Upper lobe of left lung (tissue), 6 donors: ENCODE data around the gene SIM2. TPM values are rescaled to one million over a fixed set of nuclear protein-coding genes. Genes with fewer than 3 reads are reported as not detected.
A peak's percentile ranks its signal among the peaks of the same experiment; 100 is the strongest.

ENCODE experiments used
- ATAC-seq, 2 donors: fragments of 200-7000 bp; cut with Tn5 transposase; one replicate each; pipeline ENCODE4 v1.9.1; 2022; ENCODE audit warnings: mild to moderate bottlenecking in 2 of 2, moderate library complexity in 2 of 2; ENCODE audit not compliant: low FRiP score in 2 of 2
- DNase-seq, 2 donors: peaks; one replicate each; pipeline ENCODE4 v3.0.0-alpha.2; 2019 to 2020
- H3K27ac ChIP-seq, 4 donors: fragments of 200-600 bp; sonication (generic); one replicate each; pipeline ENCODE4 v1.5.1; 2016 to 2019
- H3K27me3 ChIP-seq, 4 donors: fragments of 200-600 bp; sonication (generic); one replicate each; pipeline ENCODE4 v1.5.1; 2017 to 2019
- H3K36me3 ChIP-seq, 4 donors: fragments of 200-600 bp; sonication (generic); one replicate each; pipeline ENCODE4 v1.5.1; 2016 to 2019
- H3K4me1 ChIP-seq, 4 donors: fragments of 200-600 bp; sonication (generic); one replicate each; pipeline ENCODE4 v1.5.1; 2018 to 2019
- H3K4me3 ChIP-seq, 4 donors: fragments of 200-600 bp; sonication (generic); one replicate each; pipeline ENCODE4 v1.5.1; 2017 to 2019; ENCODE audit warnings: mild to moderate bottlenecking in 2 of 4, moderate library complexity in 1 of 4
- H3K9me3 ChIP-seq, 4 donors: fragments of 200-600 bp; sonication (generic); one replicate each; pipeline ENCODE4 v1.5.1; 2018 to 2019
- CTCF ChIP-seq, 6 experiments: fragments of 450-650 bp in 4 of 6; fragments of 200-600 bp in 2 of 6; sonication (generic) in 2 of 6; IDR thresholded peaks; one replicate each; pipeline ENCODE4 v1.5.1; 2016 to 2019; ENCODE audit warnings: antibody characterized with exemption in 6 of 6
- EP300 ChIP-seq, 4 donors: sonication (generic); formaldehyde crosslinking; IDR thresholded peaks; one replicate each; pipeline ENCODE4 v1.5.1; 2017; ENCODE audit warnings: antibody characterized with exemption in 4 of 4, control low read depth in 2 of 4
- POLR2A ChIP-seq, 4 donors: fragments of 450-650 bp; IDR thresholded peaks; one replicate each; pipeline ENCODE4 v1.5.1; 2016 to 2017; ENCODE audit warnings: antibody characterized with exemption in 4 of 4, mild to moderate bottlenecking in 2 of 4
- POLR2AphosphoS5 ChIP-seq, 2 donors: sonication (generic); formaldehyde crosslinking; IDR thresholded peaks; one replicate each; pipeline ENCODE4 v1.5.1; 2017; ENCODE audit warnings: antibody characterized with exemption in 2 of 2
- WGBS, 2 donors: methylation state at CpG; one replicate each; pipeline ENCODE4 v1.1.5; 2017 to 2018; 5-methylcytosine and 5-hydroxymethylcytosine counted together
- total RNA-seq, 6 donors: library from RNA; depleted of rRNA in 4 of 6; stranded (reverse); fragments of >200 nt in 4 of 6; gene quantifications; one replicate each; pipeline versions ENCODE4 v1.1.0 to v1.2.1, GENCODE V29; 2016 to 2021
- donor health status: DM: no; HTN: no; CAD: no; lungs with moderate emphysema.
- donor health status: DM: no; HTN: yes; CAD: no; lungs with severe emphysema.

The SIM2 gene
- total RNA-seq, 6 donors from 2014 or later, result 0.10 to 1.6 (median 0.50) TPM; not detected in 2

- DNase-seq (no peak), ATAC-seq (no peak)
- Histone ChIP-seq H3K4me3 (peak overlapping the region in 3 of 4 donors; percentile 41 to 52 (median 44)), H3K4me1 (peaks cover 17 to 21% (median 19%) of the 10 kb centered on the region in 4 donors), H3K27ac (no peak overlapping the region), H3K9me3 (no peaks in the 10 kb centered on the region), H3K27me3 (peaks cover 0 to 6% (median 0%) of the 10 kb centered on the region in 4 donors), H3K36me3 (no peaks in the 10 kb centered on the region)
- TF ChIP-seq CTCF (IDR thresholded peaks at IDR 0.05), result no peak
- no peak for TF ChIP-seq POLR2A (IDR thresholded peaks at IDR 0.05)
- TF ChIP-seq EP300 (IDR thresholded peaks at IDR 0.05), result no peak
- TF ChIP-seq POLR2AphosphoS5 (IDR thresholded peaks at IDR 0.05), result no peak
- WGBS, 2 donors, result 24 to 31% methylated on average over 19 to 22 of the region's 62 CpGs
Measured at GRCh38 chr21:36747041-36747814, 48.3 kb downstream of the SIM2 start.

GRCh38 chr21:36747815-36748383 lies 49.0 kb downstream of the SIM2 start:
- Histone ChIP-seq H3K4me3 (peak overlapping the region; percentile 9 to 49 (median 42)), H3K27me3 (peaks cover 0 to 6% (median 0%) of the 10 kb centered on the region in 4 donors), H3K9me3 (no peaks in the 10 kb centered on the region), H3K27ac (no peak overlapping the region), H3K36me3 (no peaks in the 10 kb centered on the region), H3K4me1 (peaks cover 17 to 21% (median 19%) of the 10 kb centered on the region in 4 donors)
- ATAC-seq (peak in 1 of 2 donors; percentile 61), DNase-seq (peak in 1 of 2 donors; percentile 91)
- 16 to 23% methylated on average over 15 to 36 of the region's 80 CpGs for WGBS, 2 donors
- no peak for TF ChIP-seq POLR2A (IDR thresholded peaks at IDR 0.05)
- TF ChIP-seq POLR2AphosphoS5 (IDR thresholded peaks at IDR 0.05), result no peak
- no peak for TF ChIP-seq EP300 (IDR thresholded peaks at IDR 0.05)
- peak; percentile 12 to 68 (median 50) for TF ChIP-seq CTCF (IDR thresholded peaks at IDR 0.05)

- peaks cover 0 to 6% (median 0%) of the 10 kb centered on the region in 4 donors for H3K27me3 ChIP-seq
- H3K4me3 ChIP-seq, result no peak overlapping the region
- WGBS, 2 donors, result 80 to 89% methylated on average over 14 of the region's 14 CpGs
- DNase-seq (no peak), ATAC-seq (peak in 1 of 2 donors; percentile 75)
- peaks cover 10 to 13% (median 12%) of the 10 kb centered on the region in 4 donors for H3K4me1 ChIP-seq
- no peak for TF ChIP-seq POLR2A (IDR thresholded peaks at IDR 0.05)
- no peak for TF ChIP-seq EP300 (IDR thresholded peaks at IDR 0.05)
- no peak for TF ChIP-seq POLR2AphosphoS5 (IDR thresholded peaks at IDR 0.05)
- TF ChIP-seq CTCF (IDR thresholded peaks at IDR 0.05), result no peak
- H3K9me3 ChIP-seq, result no peaks in the 10 kb centered on the region
- no peak overlapping the region for H3K27ac ChIP-seq
- H3K36me3 ChIP-seq, result peaks cover 0 to 4% (median 1%) of the 10 kb centered on the region in 4 donors
Measured at GRCh38 chr21:36749935-36750575, 51.1 kb downstream of the SIM2 start.

- ATAC-seq (no peak), DNase-seq (no peak)
- TF ChIP-seq POLR2AphosphoS5 (IDR thresholded peaks at IDR 0.05), result no peak
- no peak for TF ChIP-seq POLR2A (IDR thresholded peaks at IDR 0.05)
- no peak for TF ChIP-seq EP300 (IDR thresholded peaks at IDR 0.05)
- no peak for TF ChIP-seq CTCF (IDR thresholded peaks at IDR 0.05)
Measured at GRCh38 chr21:36750576-36750959, 51.7 kb downstream of the SIM2 start.

More at GRCh38 chr21:36750576-36750959, 51.7 kb downstream of the SIM2 start:
- Histone ChIP-seq H3K4me3 (no peak overlapping the region), H3K27ac (no peak overlapping the region), H3K27me3 (peaks cover 0 to 6% (median 0%) of the 10 kb centered on the region in 4 donors), H3K9me3 (no peaks in the 10 kb centered on the region), H3K36me3 (peaks cover 0 to 6% (median 3%) of the 10 kb centered on the region in 4 donors), H3K4me1 (peaks cover 10 to 12% (median 11%) of the 10 kb centered on the region in 4 donors)
- 94 to 100% methylated on average over 2 of the region's 2 CpGs for WGBS, 2 donors
